ENCODE measurements around the gene HSPB8.
A peak's percentile ranks its signal among the peaks of the same experiment; 100 is the strongest.

The HSPB8 gene

GRCh38 chr12:119178544-119179334 lies at the start of gene HSPB8:
TSS of gene HSPB8 (plus strand) at chr12:119178931. CDS start at chr12:119179313, 382 bp downstream.
- DNase-seq (ENCODE audit: low spot score) = peak; percentile 96

DNA sequence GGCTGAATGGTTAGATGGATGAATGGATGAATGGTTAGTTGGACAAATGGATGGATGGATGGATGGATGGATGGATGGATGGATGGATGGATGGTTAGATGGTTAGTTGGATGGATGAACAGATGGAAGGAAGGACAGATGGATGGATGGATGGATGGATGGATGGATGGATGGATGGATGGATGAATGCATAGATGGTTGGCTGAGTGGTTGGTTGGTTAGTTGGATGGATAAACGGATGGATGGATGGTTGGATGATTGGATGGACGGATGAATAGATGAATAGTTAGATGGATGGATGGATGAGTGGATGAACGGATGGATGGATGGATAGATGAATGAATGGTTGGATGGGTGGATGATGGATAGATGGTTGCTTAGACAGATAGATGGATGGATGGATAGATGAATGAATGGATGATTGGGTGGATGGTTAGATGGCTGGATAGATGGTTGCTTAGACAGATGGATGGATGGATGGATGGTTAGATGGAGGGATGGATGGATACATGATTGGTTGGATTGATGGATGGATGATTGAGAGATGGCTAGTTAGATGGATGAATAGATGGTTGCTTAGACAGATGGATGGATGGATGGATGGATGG lies 48.8 kb upstream of the HSPB8 start:
- no peak for DNase-seq (ENCODE audit: low spot score)

GRCh38 chr12:119130523-119130922 lies 48.2 kb upstream of the HSPB8 start:
- DNase-seq (ENCODE audit: low spot score) = no peak

DNA sequence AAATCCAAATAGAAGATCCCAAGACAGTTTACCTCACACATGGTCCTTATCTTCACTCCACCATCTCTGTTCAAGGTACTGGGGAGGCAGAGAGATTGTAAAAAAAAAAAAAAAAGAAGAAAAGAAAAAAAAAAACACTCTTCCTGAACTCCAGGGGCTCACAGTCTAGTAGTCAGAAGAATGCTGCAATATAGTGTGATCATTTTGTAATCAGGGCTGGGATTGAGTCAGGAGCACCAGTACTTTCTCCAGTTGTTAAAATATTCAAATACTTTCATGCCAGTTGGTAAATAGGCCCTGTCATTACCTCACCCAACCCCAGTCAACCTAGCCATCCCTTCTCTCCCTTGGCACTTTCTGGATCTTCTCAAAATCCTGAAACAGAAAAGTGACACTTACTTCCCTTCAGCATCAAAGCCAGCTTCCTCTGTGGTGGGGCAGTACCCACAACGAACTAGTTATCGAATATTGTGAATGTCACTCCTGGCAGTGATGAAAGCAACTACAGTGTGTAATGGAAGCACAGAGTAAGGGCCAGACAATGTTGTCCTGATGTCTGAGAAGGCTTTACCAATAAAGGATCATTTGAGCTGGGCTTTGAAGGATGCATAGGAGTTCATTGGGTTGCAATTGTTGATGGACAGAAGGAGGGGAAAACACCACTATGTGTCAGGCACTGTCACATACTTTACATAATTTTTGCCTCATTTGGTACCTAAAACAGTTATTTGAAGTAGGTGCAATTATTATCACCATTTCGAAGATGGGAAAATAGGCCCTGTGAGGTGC lies 44.3 kb upstream of the HSPB8 start:
- DNase-seq (ENCODE audit: low spot score) = no peak

GRCh38 chr12:119136811-119137410 lies 41.8 kb upstream of the HSPB8 start:
- DNase-seq (ENCODE audit: low spot score) = no peak

DNA sequence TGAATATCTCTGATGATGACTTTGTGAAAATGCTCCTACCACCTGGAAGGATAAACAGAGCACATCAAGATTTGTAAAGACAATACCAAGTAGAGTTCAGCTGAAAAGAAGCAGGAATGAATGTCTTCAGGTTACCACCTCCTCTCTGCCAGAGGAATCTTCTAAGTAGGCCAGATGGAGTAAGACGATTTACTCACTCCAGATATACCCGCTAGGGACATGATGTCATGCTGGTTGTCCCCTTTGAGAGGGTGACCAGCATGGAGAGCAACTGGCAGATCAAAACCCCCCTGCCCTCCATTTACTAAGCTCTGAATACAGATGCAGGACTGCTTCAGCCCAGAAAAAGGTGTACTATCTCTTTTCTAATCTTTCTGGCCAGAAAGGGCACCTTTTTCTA lies 39.3 kb upstream of the HSPB8 start:
- DNase-seq (ENCODE audit: low spot score) = no peak

DNA sequence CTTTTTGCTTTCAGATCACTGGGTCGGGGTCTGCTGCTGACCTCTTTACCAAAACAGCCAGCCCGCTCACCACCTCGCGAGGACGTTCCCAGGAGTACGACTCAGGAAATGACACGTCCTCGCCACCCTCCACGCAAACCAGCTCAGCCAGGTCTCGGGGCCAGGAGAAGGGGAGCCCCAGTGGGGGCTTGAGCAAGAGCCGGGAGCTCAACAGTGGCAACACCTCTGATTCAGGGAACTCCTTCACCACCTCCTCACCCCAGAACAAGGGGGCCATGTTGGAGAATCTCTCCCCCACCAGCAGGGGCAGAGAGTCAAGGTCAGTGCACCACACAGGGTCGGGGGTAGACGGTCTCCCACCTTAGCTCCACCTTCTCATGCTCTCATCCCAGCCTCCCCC lies 33.4 kb upstream of the HSPB8 start:
- no peak for DNase-seq (ENCODE audit: low spot score)

- DNase-seq (ENCODE audit: low spot score) = no peak
These were observed 30.8 kb upstream of the HSPB8 start for GRCh38 chr12:119147847-119148448.

DNA sequence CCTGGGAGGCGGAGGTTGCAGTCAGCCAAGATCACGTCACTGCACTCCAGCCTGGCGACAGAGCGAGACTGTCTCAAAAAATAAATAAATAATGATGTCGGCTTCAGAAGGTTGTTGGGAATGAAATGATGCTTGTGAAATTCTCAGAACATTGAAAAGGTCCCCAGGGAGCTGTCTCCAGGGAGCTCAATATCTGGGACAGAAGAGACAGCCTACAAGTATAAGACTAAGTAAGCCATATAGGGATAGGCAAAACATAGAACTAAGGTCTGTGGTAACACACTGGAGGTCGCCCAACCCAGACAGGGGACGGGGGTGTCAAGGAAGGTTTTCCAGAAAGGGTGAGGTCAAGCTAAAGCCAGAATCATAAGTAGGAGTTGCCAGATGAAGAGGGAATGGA lies 29.5 kb upstream of the HSPB8 start:
- no peak for DNase-seq (ENCODE audit: low spot score)

GRCh38 chr12:119151445-119152026 lies 27.2 kb upstream of the HSPB8 start:
- no peak for DNase-seq (ENCODE audit: low spot score)

DNA sequence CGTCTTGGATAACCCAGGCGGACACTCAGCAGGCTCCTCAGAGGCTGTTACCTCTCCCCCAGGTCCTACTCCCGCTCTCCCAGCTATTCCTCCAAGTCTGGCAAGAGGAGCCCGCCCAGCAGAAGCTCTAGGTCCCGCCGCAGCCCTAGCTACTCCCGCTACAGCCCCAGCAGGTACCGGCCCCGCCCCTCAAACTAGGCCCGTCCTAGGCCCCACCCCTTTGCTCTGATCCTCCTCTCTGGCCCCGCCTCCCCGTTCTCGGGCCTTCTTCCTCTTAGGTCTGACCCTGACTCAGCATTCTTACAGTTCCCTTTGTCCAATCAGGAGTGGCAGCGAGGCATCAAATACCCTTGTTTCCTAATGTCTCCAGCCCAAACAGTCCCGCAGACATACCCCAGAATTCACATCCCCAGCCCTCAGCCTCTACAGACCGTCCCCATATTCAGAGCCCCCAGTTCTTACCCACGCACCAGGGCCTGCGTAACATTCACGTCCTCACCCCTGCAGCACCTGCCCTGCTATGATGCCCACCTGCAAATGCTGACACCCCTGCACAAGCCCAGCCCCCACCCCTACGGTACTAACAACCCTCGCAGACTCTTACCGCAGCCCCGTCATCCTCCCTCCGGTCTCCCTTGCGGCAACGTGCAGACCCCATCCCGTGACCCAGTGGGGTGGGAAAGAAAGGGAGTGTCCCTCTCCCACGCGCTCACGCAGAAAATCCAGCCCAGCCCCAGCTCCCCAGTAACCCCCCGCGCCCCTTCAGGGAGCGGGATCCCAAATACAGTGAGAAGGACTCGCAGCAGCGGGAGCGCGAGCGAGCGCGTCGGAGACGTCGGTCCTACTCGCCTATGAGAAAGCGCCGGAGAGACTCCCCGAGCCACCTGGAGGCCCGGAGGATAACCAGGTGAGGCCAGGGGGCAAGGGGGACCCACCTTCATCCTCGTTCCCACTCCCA lies 25.0 kb upstream of the HSPB8 start:
- peak; percentile 61 for DNase-seq (ENCODE audit: low spot score)

DNA sequence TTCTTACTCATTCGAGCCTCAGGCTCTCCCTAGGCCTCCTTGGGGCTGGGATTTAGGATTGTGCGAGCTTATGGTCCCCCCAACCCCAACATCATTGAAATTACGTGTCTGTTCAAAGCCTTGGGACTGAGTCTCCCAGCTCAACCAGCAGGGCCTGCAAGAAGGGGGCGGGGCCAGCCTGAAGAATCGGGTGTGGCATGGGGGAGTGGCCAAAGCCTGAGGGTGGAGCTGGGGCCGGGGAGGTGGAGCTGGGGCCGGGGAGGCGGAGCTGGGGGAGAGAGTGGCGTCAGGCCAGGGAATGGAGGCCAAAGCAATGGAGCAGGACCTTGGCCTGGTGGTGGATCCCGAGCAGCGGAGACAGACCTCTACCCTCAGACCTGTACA lies 24.3 kb upstream of the HSPB8 start:
- peak; percentile 44 for DNase-seq (ENCODE audit: low spot score)

DNA sequence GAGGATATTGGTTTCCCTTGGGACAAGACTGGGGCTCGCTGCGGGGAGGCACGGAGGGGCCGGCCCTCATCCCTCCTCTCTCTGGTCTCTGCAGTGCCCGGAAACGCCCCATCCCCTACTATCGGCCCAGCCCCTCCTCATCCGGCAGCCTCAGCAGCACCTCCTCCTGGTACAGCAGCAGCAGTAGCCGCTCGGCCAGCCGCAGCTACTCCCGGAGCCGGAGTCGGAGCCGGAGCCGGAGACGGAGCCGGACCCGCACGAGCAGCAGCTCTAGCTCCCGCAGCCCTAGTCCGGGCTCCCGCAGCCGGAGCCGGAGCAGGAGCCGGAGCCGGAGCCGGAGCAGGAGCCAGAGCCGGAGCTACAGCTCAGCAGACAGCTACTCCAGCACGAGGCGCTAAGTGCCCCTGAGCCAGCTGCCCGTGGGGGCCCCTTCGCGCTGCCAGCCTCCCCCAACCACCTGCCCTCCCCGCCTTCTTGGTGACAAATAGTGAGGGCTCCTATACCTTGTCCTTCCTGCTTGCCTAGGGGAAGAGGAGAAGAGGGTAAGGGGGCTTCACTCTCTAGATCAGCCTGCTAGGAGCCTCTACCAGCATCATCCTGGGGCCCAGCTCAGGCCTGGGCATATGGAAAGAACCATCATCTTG lies 22.2 kb upstream of the HSPB8 start:
- DNase-seq (ENCODE audit: low spot score) = peak; percentile 50

DNA sequence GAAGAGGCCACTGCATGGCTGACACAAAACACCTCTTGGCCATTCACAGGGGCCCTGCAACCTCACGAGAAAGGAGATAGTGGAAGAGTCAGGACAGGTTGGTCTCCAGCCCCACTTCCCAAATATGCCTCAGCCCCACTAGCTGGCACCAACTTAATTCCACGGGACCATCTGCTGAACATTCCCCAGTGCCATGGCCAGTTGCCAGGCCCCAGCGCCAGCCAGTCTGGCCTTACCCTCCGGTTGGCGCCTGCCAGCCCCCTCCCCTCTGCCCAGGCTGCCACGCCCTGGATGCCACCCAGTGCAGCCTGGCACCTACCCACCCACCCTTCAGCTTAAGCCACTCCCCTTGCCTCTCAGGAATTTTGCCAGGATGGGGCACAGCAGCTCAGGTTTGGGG lies 21.2 kb upstream of the HSPB8 start:
- no peak for DNase-seq (ENCODE audit: low spot score)

DNA sequence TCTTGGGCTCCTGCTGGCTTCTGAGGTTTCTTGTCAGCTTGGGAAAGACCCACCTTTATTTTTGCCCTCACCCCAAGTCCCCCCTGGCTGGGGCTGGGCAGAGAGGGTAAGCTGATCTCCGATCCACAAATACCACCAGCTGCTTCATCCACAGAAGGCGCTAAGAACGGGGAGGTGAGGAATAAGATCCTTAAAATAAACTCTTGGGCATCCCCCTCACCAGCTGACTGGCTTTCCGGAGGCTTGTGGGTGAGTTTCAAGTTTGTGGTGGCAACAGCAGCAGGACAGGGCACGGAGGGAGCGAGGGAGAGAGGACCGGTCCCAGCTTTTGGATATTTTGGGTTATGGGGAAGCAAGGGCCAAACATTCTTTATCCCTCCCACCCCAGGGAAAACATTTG lies 20.8 kb upstream of the HSPB8 start:
- DNase-seq (ENCODE audit: low spot score) = no peak

DNA sequence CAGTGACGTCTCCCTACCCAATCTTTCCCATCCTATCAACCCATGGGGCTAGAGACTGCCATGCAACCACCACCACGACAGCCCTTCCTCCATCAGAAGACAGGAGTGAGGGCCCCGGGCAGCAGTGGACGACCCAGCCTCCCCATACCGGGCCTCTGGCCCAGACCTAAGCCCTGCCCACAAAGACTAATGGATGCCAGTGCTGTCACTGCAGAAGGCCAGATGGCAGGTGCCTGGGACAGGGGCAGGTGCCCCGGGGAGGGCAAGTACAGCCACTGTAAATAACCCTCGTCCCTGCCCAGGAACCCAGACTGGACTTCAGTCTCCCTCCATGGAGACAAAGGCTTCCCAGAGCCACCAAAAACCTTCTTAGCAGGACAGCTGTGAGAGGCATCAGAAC lies 20.3 kb upstream of the HSPB8 start:
- DNase-seq (ENCODE audit: low spot score) = no peak

DNA sequence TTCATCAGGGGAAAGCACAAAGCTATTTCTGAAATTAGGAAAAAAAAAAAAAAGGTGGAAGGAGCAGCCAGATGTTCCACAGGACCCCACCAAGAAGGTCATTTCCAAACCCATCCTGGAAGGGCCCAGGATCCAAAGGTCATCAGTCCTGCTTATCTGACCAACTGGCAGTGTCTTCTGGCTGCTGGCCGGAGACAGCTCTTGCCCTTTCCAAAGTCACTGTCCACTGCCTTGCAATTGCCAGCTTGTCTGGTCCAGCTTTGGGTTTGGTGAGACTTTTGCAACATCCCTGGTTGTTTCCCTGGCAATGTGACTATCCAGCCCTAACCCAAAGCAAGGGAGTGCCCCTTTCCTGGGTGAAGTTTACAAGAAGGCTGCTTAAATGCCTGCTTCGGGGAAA lies 18.9 kb upstream of the HSPB8 start:
- no peak for DNase-seq (ENCODE audit: low spot score)

DNA sequence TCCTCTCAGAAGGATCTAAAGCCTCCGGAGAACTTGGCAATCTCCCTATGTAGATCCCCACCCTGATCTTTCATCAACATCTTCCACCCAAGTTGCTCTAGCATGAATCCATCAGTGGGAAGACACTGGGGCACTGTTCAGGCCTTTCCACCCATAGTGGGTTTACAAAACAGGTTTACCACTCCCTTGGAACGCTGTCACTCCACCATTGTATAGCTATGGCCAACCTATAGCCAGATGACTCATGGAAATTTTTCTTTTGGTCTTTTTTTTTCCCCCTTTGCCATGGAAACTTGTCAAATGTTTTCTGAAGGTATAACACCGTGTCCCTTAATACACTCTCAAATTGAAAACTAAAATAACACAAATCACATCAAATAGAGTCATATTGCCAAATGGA lies 10.8 kb upstream of the HSPB8 start:
- no peak for DNase-seq (ENCODE audit: low spot score)

DNA sequence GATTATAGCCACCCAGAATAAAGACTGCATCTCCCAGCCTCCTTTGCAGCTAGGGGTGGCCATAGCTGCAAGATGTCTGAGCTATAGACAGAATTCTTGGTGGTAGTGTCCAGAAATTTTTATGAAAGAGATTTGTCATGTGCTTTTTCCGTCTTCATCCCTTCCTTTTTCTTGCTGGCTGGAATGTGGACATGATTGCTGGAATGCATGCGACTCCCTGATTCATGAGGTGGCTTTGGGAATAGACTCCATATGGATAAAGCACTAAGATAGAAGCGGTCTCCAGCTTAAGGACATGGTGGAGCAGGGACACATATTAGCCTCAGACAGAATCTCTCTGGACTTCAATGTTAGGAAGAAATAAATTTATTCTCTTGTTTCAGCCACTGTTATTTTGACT lies 10.0 kb upstream of the HSPB8 start:
- no peak for DNase-seq (ENCODE audit: low spot score)

DNA sequence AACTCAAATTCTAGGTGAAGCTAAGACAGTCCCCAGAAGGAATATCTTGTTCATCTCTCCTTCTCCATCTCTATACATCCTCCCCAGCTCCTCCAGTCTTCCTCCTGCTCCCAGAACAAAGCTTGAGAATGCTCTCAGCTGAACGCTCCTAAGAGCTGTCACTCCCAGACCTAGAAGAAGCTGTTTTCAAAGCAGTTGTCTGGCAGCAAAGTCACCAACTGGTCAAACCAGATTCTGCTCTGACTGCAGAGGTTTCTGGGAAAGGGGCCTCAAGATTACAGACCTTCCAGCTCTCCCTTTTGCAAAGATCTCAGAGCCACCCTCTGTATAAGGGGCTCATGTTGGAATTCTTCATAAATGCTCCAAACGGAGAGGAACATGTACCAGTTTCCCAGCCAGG lies 9.6 kb upstream of the HSPB8 start:
- DNase-seq (ENCODE audit: low spot score) = no peak

Data from AG20443 (cell line).